Smooth muscle cell (in vitro differentiated cells): ENCODE data around the gene URI1. TPM values are rescaled to one million over a fixed set of nuclear protein-coding genes. Genes with fewer than 3 reads are reported as not detected.

Source experiments
- DNase-seq: peaks from one replicate; lab custom pipeline; 2025; ENCODE audit not compliant: unreplicated experiment; lab: John Stamatoyannopoulos, UW
- H2AFZ ChIP-seq: fragments of 200-600 bp; sonication (generic); 2 replicates; pipeline ENCODE4 v1.6.0; 2016; ENCODE audit warnings: antibody characterized with exemption, low read depth, mild to moderate bottlenecking
- H3F3A ChIP-seq: fragments of 200-600 bp; sonication (generic); 2 replicates; pipeline ENCODE4 v1.6.0; 2017; ENCODE audit warnings: antibody characterized with exemption, low read depth
- H3K27ac ChIP-seq: fragments of 200-600 bp; sonication (generic); 2 replicates; pipeline ENCODE4 v1.5.1; 2016; ENCODE audit warnings: low read depth, mild to moderate bottlenecking
- H3K27me3 ChIP-seq: fragments of 200-600 bp; sonication (generic); 2 replicates; pipeline ENCODE4 v1.6.1; 2016; ENCODE audit warnings: low read depth, mild to moderate bottlenecking
- H3K36me3 ChIP-seq: fragments of 200-600 bp; sonication (generic); 2 replicates; pipeline ENCODE4 v1.5.1; 2016; ENCODE audit warnings: low read depth
- H3K4me1 ChIP-seq: fragments of 200-600 bp; sonication (generic); 2 replicates; pipeline ENCODE4 v1.5.1; 2016; ENCODE audit warnings: low read depth
- H3K4me2 ChIP-seq: fragments of 200-600 bp; sonication (generic); 2 replicates; pipeline ENCODE4 v1.6.0; 2016; ENCODE audit warnings: mild to moderate bottlenecking
- H3K4me3 ChIP-seq: fragments of 200-600 bp; sonication (generic); 2 replicates; pipeline ENCODE4 v1.5.1; 2016; ENCODE audit warnings: mild to moderate bottlenecking
- H3K79me2 ChIP-seq: fragments of 200-600 bp; sonication (generic); 2 replicates; pipeline ENCODE4 v1.6.0; 2016; ENCODE audit warnings: low read depth, mild to moderate bottlenecking
- H3K9ac ChIP-seq: fragments of 200-600 bp; sonication (generic); 2 replicates; pipeline ENCODE4 v1.6.0; 2016; ENCODE audit warnings: low read depth
- H3K9me3 ChIP-seq: fragments of 200-600 bp; sonication (generic); replicated peaks from 2 replicates; pipeline ENCODE4 v1.5.1; 2016; ENCODE audit warnings: low read depth
- H4K20me1 ChIP-seq: fragments of 200-600 bp; sonication (generic); 2 replicates; pipeline ENCODE4 v1.6.0; 2016; ENCODE audit warnings: low read depth
- CTCF ChIP-seq: fragments of 200-600 bp; sonication (generic); IDR thresholded peaks from 2 replicates; pipeline ENCODE4 v1.5.1; 2017; ENCODE audit warnings: borderline replicate concordance, mild to moderate bottlenecking, antibody characterized with exemption; ENCODE audit not compliant: insufficient read depth, poor library complexity, severe bottlenecking
- WGBS: methylation state at CpG from one replicate; pipeline ENCODE4 v1.1.7; 2016; ENCODE audit warnings: low lambda C conversion rate; 5-methylcytosine and 5-hydroxymethylcytosine counted together
- polyA plus RNA-seq: library from polyadenylated mRNA; unstranded; fragments of >200 nt; fragmentation: Nextera tagmentation; extraction: Ambion mirVana; gene quantifications from 2 replicates; pipeline ENCODE4 v1.2.1, GENCODE V29; 2016
- total RNA-seq: library from RNA; depleted of rRNA; stranded (reverse); fragments of >200 nt; gene quantifications from 2 replicates; pipeline ENCODE4 v1.2.3, GENCODE V29; 2014

The URI1 gene
- total and polyA plus RNA-seq, 2 experiments from 2014 or later: 39.3 to 47.6 TPM

- H3K27ac ChIP-seq: no peak overlapping the region
- H3K4me1 ChIP-seq: no peaks in the 10 kb centered on the region
- H3K4me2 ChIP-seq: no peak overlapping the region
- H3K9ac ChIP-seq: no peak overlapping the region
- no peaks in the 10 kb centered on the region for H3K79me2 ChIP-seq
- 94% methylated on average over 2 of the region's 2 CpGs for WGBS
- H3K27me3 ChIP-seq: no peaks in the 10 kb centered on the region
- no peak for TF ChIP-seq CTCF
- peaks cover 20% of the 10 kb centered on the region for H3K36me3 ChIP-seq
- DNase-seq: no peak
- no peak overlapping the region for H2AFZ ChIP-seq
- H3F3A ChIP-seq: no peaks in the 10 kb centered on the region
- peaks cover 20% of the 10 kb centered on the region for H4K20me1 ChIP-seq
- H3K9me3 ChIP-seq: no peaks in the 10 kb centered on the region
- H3K4me3 ChIP-seq: no peak overlapping the region
These were observed 66.1 kb downstream of the URI1 start for GRCh38 chr19:30008169-30008568.

GRCh38 chr19:30009013-30009412 is 67.0 kb downstream of the URI1 start:
- 97% methylated on average over 10 of the region's 10 CpGs for WGBS
- no peak for TF ChIP-seq CTCF
- Histone ChIP-seq H3K9me3 (no peaks in the 10 kb centered on the region), H3K9ac (no peak overlapping the region), H3K27ac (no peak overlapping the region), H3K27me3 (no peaks in the 10 kb centered on the region), H3K4me1 (no peaks in the 10 kb centered on the region), H2AFZ (no peak overlapping the region), H3K36me3 (peaks cover 25% of the 10 kb centered on the region), H3K79me2 (no peaks in the 10 kb centered on the region), H3K4me3 (no peak overlapping the region), H3F3A (no peaks in the 10 kb centered on the region), H4K20me1 (peaks cover 11% of the 10 kb centered on the region), H3K4me2 (no peak overlapping the region)
- DNase-seq: no peak

- Histone ChIP-seq H3K9ac (no peak overlapping the region), H3K79me2 (no peaks in the 10 kb centered on the region), H3K4me3 (no peak overlapping the region), H3K36me3 (peaks cover 25% of the 10 kb centered on the region), H3K9me3 (no peaks in the 10 kb centered on the region), H4K20me1 (peaks cover 5% of the 10 kb centered on the region), H3K4me1 (no peaks in the 10 kb centered on the region), H2AFZ (no peak overlapping the region), H3K27me3 (no peaks in the 10 kb centered on the region), H3F3A (no peaks in the 10 kb centered on the region), H3K27ac (no peak overlapping the region), H3K4me2 (no peak overlapping the region)
- 83% methylated on average over 9 of the region's 9 CpGs for WGBS
- TF ChIP-seq CTCF: no peak
- DNase-seq: no peak
These were observed 69.1 kb downstream of the URI1 start for GRCh38 chr19:30011051-30011578.

- Histone ChIP-seq H3K9me3 (no peaks in the 10 kb centered on the region), H3K27ac (no peak overlapping the region), H3K4me1 (no peaks in the 10 kb centered on the region), H2AFZ (no peak overlapping the region), H3K27me3 (no peaks in the 10 kb centered on the region), H4K20me1 (no peaks in the 10 kb centered on the region), H3F3A (no peaks in the 10 kb centered on the region), H3K9ac (no peak overlapping the region), H3K36me3 (peaks cover 17% of the 10 kb centered on the region), H3K4me3 (no peak overlapping the region), H3K4me2 (no peak overlapping the region), H3K79me2 (no peaks in the 10 kb centered on the region)
- TF ChIP-seq CTCF: no peak
- WGBS: 96% methylated on average over 3 of the region's 3 CpGs
- DNase-seq: no peak
These were observed 72.7 kb downstream of the URI1 start for GRCh38 chr19:30014770-30015169.
